Fibroblast of skin of left quadriceps (primary cell): ENCODE data around the gene IRF2BPL.
"Not testable (repeated sequence)": the region's sequence is repeated elsewhere in the genome, so short reads cannot be mapped to it uniquely, and the experiment has no call there.

ENCODE experiments used
- DNase-seq, 2 experiments: peaks; one replicate each; pipeline ENCODE4 v3.0.0-alpha.2; 2013; ENCODE audit warnings: low read depth in 2 of 2

The IRF2BPL gene

DNA sequence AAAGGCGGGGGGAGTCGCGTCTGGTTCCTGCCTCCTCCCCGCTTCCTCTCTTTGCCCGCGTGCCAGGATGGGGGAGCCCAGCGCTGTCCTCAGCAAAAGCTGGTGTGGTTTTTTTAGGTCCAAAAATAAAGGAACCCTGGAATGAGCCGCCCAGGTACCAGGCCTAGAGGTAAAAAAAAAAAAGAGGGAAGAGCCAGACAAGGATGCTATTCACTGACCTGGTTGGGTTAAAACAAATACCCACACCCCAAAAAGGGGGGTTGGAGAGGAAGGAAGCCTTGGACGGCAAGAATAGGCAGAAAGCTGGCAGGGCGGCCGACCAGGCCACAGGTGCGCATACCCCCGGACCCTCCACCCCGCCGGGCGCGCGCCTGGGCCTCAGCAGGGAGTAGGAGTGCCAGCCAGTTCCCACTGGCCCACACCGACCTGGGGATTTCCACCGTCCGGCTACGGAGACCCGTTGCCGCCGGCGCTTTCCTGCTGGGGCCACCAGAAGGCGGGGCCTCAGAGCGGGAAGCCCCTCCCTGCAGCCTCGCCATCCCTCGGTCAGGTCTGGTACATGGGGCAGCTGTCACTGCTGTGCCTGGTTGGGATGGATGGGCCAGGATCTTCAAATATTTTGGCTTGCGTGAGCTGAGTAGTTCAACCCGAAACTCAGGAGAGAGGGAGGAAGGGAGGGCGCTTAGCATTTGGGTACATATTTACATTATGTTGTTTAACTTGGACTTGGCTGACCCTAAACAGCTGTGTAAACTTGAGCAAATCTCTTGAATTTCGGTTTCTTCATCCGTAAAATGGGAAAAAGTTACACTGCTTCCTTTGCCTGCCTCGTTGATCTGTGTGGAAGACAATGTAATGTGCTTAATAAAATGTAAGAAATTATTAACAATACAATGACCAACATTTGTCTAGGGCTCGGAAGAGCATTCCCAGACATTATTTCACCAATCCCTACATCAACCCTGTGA, 5.4 kb upstream of the IRF2BPL start:
- no peak for DNase-seq

DNA sequence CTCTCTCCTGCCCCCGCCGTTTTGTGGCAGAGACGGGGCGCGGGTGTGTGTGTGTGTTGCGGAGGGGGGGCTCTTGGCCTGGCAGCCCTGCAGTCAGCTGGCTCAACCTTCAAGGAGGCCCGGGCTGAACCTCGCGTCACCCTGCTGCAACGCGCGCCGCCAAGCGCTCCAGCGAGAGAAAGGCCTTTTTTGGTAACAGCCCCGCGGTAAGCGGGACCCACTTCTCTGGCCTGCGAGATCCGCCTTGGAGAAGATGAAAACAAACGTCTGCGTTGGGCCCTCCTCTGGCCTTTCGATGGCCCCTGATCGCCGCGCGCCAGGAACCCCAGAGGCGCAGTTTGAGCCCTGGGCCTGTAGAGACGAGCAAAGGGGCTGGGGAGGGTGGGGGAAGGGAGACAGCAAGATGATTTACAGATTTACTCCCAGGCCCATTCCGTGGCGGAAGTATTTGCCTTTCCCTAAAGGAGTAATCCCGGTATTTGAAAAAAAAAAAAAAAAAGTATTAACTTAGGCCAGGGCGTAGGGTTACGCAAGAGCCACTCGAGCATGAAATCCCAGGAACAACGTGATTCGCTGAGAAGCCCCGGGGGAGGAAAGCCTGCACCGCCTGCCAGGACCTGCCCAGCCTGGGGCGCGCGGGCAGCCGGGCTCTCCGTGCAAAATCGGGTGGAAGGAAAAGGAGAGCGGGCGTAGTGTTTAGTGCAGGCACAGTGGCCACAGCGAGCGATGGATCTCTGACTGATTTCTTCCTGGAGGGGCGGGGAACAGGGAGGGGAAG, 4.5 kb upstream of the IRF2BPL start:
- DNase-seq, result peak; percentile 96 to 97

DNA sequence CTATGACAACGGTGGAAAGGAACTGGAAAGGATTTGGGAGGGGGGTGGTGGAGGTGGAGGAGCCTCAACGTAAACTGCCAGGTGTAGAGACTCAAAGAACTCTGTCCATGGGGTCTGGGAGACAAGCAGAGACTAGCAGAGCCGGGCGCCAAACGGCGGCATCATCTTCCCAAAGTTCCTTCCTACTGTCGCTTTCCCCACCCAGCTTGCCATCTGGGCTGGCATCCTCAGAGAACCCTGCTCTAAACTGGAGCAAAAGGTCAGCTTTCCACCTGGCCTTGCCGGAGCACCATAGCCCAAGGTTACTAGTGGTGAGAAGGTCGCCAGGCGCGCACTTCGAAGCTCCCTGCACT, 4.0 kb upstream of the IRF2BPL start:
- DNase-seq, result no peak

DNA sequence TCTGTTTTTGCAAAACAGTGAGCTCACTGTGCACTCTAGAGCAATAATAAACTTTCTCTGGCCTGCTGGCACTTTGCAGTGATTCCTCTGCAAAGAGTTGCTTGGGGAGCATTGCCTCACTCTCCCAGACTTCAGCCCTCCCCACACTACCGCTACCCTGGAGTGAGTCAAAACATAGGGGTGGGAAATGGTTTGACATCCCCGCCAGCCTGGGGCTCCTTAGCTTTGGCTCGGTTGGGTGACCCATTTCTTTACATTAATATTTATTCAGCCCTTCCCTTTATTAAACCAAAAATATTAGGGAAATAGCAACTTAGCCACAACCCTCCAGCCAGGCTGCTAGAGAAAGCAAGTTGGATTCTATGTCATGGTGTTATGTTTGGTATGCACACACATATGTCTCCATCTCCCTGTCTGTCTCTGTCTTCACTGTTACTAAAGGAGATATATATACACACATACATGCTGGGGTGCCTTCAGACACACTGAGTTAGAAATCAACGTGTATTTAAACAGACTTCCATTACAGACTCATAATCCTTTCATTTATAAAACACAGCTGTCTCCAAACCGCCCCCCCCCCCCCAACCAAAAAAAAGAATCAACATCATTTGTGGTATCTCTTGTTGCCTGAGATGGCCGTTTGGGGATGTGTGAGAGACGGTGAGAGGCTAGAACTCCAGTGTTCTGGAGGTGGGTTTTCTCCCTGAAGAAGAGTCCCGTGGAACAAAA, 3.4 kb upstream of the IRF2BPL start:
- DNase-seq, result no peak

DNA sequence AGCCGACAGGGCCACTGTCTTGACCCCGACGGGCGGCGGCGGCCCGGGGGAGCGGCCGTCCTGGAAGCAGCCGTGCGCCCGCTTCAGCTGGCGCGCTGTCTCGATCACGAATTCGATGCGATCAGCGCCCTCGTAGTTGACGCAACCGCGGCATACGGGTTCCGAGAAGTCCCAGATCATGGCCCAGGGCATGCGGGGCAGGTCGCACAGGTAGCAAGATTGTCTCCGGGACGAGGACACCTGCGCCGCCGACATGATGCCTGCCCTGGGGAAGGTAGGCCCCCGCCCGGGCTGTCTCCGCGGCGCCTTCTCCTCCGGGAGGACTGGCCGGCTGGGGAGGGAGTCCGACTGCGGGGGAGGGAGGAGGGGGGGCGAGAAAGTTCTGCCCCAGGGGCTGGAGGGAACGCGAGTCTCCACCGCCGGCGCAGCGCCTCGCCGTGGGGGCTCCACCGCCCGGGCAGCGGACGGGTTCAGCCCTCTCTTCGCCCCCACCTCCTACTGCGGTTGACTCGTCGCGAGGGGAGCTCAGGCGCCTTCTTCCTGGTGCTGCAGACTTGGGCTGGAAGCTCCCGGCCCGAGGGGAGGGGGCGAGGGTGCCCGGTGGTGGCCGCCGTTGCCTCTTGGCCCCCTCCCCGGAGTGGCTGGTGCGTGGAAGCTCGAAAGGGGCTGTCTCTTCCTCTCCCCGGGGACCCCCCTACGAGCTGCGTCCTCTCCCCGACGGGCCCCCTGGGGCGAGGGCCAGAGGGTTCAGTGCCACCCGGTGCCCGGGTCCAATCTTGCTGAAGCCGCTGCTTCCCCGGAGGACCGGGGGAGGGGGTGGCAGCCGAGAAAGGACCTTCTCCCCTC, 747 bp downstream of the IRF2BPL start:
- no peak for DNase-seq

DNA sequence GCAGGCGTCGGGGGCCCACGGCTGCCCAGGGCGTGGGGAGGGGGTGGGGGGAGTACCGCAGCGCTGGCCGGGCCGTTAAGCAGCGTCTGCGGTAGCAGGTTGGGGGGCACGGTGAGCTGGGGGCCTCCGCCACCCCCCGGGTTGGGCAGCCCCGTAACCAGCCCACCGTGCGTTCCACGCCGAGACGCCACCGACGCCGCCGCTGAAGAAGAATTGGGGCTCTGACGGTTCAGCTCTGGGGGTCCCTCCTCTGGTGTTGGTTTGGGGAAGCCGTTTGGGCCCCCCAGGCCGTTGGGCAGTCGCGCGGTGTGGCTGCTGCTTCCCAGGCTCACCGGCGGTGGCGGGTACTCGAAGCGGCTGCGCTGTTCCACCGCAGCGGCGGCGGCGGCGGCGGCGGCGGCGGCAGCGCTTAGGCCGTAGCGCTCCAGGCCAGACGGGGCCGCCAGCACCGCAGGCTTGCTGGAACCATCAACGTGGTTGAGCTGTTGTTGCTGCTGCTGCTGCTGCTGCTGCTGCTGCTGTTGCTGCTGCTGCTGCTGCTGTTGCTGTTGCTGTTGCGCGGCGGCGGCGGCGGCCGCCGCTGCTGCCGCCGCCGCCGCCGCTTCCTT, 1.5 kb downstream of the IRF2BPL start:
- DNase-seq, result no peak

DNA sequence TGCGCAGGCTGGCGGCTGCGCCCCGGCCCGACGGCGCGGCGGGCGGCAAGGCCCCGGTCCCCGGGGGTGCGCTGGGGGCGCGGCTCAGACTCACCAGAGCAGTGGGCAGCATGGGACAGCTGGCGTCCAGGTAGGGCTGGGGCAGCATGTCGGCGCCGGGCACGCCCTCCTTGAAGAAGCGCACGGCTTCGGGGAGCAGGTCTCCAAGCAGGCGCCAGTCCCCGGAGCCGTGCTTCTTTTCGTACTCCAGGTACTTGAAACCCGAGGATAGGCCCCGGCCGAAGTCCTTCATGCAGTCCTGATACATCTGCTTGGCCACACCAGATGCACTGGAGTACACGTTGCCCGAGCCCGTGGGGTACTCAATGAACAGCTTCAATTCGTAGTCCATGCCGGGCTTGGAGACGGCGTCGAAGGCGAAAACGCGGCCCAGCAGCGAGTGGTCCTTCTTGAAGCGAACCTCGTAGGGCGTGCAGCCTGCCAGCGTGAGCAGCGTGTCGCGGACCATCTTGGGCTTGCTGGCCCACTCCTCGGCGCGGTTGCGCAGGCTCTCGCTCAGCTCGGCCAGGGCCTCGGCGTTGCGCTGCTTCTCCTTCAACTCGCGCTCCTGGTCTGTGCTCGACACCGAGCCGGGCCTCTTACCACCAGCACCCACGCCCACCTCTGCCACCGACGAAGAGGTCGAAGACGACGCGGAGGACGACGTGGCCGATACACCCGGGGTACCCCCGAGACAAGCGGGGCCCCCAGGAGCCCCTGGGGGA, 2.2 kb downstream of the IRF2BPL start:
- no peak for DNase-seq

DNA sequence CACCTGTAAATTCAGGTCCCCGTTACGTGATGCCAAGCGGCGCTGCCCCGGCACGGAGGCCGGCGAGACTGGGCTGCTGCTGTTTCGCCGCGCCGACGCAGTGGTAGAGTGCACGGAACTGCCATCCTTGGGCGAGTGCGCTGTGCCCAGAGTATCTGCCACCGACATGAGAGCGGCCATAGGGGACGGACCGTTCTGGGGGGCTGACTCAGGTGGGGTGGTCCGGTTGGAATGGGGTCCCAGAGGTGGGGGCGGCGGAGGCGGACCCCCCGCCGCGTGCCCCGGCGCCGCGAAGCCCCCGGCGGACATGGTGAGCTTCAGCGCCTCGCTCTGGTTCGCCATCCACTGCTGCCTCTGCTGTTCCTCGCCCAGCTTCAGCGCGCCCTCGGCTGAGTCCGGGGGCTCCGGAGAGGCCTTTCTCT, 2.8 kb downstream of the IRF2BPL start:
- no peak for DNase-seq

DNA sequence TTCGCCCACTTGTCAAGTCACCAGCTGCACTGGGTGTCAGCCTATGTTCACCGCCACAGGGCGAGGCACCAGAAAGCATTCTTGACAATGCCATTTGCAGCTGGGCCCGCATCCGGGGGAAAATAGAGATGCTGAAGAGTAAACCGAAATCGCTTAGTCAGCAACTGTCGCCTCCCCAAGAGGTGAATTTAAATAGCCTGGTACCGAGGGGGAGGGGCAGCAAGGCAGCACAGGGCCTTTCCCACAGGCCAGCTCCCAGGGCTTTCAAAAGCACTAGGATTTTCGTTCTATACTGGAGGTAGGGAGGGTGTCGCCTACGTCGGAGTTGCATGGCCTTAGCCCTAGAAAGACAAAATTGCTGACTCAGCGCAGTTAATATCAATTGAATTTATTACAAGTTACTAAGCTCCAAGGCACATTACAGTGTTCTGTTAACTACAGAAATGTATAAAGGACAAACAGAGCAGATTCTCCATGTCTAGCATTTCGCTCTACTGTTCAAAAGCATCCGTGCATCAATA, 4.3 kb downstream of the IRF2BPL start:
- no peak for DNase-seq

DNA sequence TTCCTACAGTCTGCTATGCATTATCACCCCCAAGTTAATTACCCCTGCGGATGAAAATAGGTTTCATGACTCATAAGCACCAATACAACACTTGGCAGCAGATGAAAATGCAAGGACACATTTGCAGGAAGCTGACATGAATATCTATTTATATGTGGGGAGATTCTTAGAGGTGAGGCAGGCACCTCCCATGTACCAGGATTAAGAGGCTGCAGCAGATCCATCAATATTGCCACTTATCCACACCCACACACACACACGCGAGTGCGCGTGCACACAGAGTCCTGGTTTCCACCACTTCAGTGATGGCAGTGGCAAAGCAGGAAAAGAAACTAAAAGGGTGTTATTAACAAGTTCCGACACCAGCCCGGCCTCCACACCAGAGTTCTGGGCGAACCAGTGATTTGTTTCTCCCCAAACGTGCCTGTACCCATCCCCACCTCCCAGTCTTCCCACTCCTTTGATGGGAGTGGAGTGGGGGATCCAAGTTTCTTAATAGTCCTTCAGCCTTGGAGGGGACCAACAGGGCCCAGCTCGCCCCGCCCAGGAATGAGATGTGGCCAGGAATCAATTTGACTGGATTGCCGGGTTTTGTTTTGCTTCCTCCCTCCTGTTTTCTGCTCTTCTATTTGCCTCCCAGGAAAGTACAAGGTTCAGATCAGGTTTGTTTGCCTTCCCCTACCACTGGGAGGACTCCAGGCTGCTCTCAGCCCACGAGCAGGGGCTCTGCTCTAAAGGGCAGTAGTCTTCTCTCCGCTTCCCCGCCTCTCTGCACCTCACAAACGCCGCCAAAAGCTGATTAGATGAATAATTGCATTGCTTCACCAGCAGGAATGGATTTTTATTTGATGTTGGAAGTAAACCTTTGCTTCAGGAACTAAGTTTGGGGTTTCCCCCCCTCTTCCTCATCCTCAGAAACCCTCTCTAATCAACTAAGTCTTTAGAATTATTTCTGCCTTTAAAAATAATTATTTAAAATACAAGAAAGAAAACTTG, 5.2 kb downstream of the IRF2BPL start:
- DNase-seq, result no peak

DNA sequence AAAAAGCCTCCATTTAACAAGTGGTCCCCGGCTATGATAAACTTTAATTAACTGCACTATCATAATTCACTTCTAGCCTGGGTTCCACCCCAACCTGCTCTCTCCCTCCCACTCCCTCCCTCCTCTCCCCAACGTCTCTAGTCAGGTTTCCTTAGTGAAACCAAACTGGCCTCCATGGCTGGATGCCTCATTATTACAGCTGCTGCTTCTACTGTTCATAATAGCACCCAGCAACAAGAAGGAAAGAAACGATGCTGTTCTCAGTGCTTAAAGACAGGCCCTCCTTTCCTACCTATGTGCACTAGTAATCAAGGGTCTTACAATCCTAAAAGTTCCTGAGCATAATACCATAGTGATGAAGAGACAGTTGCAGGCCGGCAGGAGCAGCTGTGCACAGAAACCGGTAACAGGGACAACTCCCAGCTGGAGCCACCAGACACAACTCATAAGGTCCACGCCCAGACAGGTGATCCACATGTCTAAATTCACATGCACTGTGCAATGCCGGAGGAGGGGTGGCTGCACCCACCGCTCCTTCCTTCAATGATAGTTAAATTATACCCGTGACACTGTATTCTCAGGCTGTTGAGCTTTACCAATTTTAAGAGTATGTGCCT, 6.2 kb downstream of the IRF2BPL start:
- DNase-seq, result no peak

DNA sequence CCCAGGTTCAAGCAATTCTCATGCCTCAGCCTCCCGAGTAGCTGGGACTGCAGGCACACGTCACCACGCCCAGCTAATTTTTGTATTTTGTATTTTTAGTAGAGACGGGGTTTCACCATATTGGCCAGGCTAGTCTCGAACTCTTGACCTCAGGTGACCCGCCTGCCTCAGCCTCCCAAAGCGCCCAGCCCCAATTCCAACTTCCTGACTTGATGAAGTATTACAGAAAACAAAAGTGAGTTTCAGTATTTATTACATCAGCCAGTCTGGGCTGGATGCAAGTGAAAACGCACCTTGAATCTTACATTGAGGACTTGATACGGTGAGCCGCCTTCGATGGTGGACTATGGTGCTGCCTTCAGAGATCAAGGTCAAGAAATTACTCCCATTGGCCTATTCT, 7.1 kb downstream of the IRF2BPL start:
- not testable (repeated sequence) for DNase-seq

DNA sequence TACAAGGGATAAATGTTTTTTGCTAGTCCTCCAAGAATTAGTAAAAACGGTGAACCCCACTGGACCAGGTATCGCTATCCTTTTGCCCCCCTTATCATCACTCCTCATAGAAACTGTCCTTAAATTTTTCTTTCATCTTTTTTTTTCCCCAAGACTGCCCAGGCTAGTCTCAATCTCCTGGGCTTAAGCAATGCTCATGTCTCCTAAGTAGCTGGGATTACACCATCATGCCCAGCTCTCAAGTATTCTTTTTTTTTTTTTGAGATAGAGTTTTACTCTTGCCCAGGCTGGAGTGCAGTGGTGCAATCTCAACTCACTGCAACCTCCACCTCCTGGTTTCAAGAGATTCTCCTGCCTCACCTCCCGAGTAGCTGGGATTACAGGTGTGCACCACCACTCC, 9.7 kb downstream of the IRF2BPL start:
- DNase-seq, result no peak

DNA sequence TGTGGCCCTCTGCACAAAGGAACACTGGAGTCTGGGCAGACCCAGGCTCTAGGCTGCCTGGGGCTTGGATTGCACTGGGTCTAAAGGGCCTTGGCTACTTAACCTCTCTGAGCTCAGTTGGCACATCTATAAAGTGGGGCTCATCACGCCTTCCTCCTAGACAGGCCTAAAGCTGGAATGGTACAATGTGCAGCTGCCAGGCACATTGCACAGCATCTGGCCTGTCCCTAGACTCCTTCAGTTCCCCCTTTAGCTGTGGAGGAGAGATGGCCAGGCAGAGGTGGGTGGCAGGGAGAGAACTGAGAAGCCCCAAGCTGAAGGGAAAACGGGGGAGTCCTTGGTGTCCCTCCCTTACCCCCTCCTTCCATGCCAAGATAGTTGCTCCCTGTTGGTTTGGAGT, 10.8 kb downstream of the IRF2BPL start:
- DNase-seq, result no peak

DNA sequence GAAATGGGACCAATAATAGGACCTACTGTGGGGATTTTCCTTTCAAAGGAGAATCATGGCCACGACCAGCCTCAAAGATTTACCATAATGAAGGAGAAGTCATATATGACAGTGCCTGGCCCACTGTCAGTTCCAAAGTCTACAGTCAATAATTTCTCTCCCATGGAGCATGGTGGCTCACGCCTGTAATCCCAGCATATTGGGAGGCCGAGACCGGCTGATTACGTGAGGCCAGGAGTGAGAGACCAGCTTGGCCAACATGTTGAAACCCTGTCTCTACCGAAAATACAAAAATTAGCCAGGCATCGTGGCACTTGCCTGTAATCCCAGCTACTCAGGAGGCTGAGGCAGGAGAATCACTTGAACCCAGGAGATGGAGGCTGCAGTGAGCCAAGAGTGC, 13.8 kb downstream of the IRF2BPL start:
- DNase-seq, result no peak

DNA sequence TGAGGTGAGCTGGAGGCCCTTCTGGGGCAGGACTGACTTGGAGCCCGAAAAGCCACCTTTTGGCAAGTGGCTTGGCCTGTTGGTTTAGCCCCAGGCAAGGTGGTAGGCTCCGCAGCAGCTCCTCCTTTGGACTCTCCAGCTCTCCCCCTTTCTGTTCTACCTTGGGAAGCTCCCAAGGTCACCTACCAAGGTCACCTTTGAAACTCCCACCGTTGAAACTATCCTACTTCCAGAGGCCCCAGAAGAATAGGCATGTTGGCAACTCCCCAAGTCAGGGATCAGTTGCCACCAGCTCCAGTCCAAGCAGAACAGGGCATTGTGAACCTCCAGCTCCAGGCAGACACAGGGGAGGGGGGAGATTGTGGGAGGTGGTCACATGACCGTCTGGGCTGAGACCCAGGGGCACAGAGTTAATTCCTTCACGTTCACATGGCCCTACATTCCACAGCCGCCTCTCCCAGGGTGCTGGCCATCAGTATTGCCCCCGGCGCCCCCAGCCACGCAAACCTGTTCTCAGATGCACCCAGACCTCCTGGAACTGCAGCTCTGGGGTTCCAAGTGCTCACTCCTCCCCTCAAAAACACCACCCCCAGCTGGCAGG, 14.4 kb downstream of the IRF2BPL start:
- no peak for DNase-seq

DNA sequence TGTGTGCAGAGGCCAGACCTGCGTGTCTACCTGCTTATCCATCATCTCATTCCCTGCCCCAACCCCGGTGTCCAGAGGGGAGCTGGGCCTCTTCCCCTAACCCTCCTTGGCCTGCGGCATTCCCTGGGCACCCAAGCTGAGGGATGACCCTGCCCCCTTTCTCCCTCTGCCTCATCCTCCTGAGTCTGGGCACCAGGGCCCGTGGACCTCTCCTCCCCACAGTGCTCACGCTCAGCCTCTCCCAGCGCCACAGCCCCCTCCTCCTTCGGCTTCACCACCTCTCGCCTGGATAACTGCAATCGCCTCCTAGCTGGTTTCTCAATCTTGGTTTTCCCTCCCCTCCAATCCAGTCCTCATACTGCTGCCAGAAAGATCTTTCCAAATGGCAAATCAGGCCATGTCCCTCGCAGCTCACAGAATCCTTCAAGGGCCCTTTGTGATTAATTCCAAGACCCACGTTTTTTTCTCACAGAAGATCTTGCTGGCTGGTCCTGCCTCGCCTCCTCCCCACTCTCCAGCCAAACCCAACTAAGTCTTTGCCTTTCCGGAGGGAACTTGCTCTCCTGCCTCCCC, 16.2 kb downstream of the IRF2BPL start:
- no peak for DNase-seq
